GM13976 (cell line): ENCODE measurements around the gene DTD1.
"Not testable (repeated sequence)": the region's sequence is repeated elsewhere in the genome, so short reads cannot be mapped to it uniquely, and the experiment has no call there.

Experiments
- DNase-seq: peaks from one replicate; pipeline ENCODE4 v3.0.0; 2012; ENCODE audit warnings: low spot score
- CTCF ChIP-seq: IDR thresholded peaks from 2 replicates; pipeline ENCODE4 v1.5.1; 2012; ENCODE audit warnings: borderline replicate concordance, mild to moderate bottlenecking; ENCODE audit not compliant: insufficient read depth; ENCODE audit errors: extremely low read depth, missing control alignments, control extremely low read depth
- in situ Hi-C: fragments of 300-500 bp; cut with MboI; formaldehyde crosslinking; loops from one replicate; pipeline ENCODE4 v1.12.0; 2022; ENCODE audit warnings: low sequenced_read_pairs, mixed read lengths, inconsistent platforms; ENCODE audit not compliant: unreplicated experiment

Gene DTD1

GRCh38 chr20:18783385-18783959 is 195.6 kb downstream of the DTD1 start:
- no peak for DNase-seq
- in situ Hi-C loops = no loop called here
- no peak for TF ChIP-seq CTCF

- in situ Hi-C loops = not testable (repeated sequence)
Measured at GRCh38 chr20:18787046-18787445, 199.2 kb downstream of the DTD1 start.

GRCh38 chr20:18788021-18788420 is 200.2 kb downstream of the DTD1 start:
- in situ Hi-C loops = no loop called here
- no peak for DNase-seq
- TF ChIP-seq CTCF = no peak

More at GRCh38 chr20:18787046-18787445, 199.2 kb downstream of the DTD1 start:
- DNase-seq = not testable (repeated sequence)

GRCh38 chr20:18790787-18791186 is 202.9 kb downstream of the DTD1 start:
- no peak for DNase-seq
- in situ Hi-C loops = no loop called here
- no peak for TF ChIP-seq CTCF

GRCh38 chr20:18793625-18794427 is 206.0 kb downstream of the DTD1 start:
- DNase-seq = peak; percentile 84
- peak; percentile 16 for TF ChIP-seq CTCF
- in situ Hi-C loops = no loop called here

- no peak for TF ChIP-seq CTCF
- DNase-seq = no peak
- in situ Hi-C loops = no loop called here
Measured at GRCh38 chr20:18794428-18794787, 206.6 kb downstream of the DTD1 start.

- no peak for TF ChIP-seq CTCF
- in situ Hi-C loops = no loop called here
- DNase-seq = no peak
Measured at GRCh38 chr20:18795366-18795765, 207.5 kb downstream of the DTD1 start.
